ENCODE results near the gene RIPOR3. TPM values are rescaled to one million over a fixed set of nuclear protein-coding genes. Genes with fewer than 3 reads are reported as not detected.

Gene RIPOR3
- total RNA-seq, 1 donor from 2014 or later: 0.12 TPM

DNA sequence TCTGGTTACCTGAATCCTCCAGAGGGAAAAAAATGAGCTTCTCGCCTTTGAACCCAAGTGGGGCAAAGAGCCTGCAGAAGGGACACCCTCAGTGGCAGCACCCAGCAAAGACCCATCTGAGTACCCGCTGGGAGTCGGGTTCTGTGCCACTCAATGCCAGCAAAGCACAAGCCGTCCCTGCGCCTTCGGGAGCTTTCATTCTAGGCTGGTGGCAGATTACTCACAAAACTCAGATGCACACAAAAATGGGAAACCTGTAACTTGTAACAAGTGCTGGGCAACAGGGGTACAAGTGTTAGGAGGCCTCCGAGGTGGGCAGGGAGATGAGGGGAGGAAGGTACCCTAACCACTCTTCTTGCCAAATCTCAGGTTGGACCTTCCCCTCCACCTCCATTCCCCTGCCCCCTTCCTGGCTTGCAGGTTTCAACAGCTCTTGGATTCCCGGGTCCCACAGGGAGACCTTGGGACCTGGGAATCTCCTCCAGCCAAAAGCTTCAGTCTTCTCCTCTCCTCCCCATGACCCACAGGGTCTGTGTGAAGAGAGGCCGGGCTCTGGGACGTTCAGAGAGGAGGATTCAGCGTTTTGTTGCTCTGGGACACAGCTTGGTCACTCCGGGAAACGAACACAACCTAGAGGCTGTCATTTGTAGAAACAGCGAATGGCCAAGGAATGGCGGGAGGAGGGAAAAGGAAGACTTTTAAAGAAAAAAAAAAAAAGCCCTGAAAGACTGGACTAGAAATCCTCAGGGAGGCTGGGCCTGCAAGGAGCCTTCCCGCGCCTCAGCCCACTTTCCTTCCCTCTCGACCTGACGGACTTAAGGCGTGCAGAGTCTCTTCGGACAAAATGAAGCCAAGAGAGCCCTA is 38.8 kb upstream of the RIPOR3 start:
- H3K9me3 Mint-ChIP-seq (ENCODE audit: low read depth): no peaks in the 10 kb centered on the region
- no peaks in the 10 kb centered on the region for H3K27me3 Mint-ChIP-seq (ENCODE audit: low read depth)
- TF ChIP-seq, protein P1, sequence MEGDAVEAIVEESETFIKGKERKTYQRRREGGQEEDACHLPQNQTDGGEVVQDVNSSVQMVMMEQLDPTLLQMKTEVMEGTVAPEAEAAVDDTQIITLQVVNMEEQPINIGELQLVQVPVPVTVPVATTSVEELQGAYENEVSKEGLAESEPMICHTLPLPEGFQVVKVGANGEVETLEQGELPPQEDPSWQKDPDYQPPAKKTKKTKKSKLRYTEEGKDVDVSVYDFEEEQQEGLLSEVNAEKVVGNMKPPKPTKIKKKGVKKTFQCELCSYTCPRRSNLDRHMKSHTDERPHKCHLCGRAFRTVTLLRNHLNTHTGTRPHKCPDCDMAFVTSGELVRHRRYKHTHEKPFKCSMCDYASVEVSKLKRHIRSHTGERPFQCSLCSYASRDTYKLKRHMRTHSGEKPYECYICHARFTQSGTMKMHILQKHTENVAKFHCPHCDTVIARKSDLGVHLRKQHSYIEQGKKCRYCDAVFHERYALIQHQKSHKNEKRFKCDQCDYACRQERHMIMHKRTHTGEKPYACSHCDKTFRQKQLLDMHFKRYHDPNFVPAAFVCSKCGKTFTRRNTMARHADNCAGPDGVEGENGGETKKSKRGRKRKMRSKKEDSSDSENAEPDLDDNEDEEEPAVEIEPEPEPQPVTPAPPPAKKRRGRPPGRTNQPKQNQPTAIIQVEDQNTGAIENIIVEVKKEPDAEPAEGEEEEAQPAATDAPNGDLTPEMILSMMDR (IDR thresholded peaks at IDR 0.05): no peak
- DNase-seq (ENCODE audit: low spot score): no peak
- H3K27ac Mint-ChIP-seq (ENCODE audit: unreplicated experiment): peak overlapping the region; percentile 79
- H3K36me3 Mint-ChIP-seq (ENCODE audit: low read depth): no peaks in the 10 kb centered on the region
- peak overlapping the region; percentile 79 for H3K4me3 Mint-ChIP-seq (ENCODE audit: unreplicated experiment)
- H3K4me1 Mint-ChIP-seq (ENCODE audit: low read depth): peaks cover 12% of the 10 kb centered on the region

DNA sequence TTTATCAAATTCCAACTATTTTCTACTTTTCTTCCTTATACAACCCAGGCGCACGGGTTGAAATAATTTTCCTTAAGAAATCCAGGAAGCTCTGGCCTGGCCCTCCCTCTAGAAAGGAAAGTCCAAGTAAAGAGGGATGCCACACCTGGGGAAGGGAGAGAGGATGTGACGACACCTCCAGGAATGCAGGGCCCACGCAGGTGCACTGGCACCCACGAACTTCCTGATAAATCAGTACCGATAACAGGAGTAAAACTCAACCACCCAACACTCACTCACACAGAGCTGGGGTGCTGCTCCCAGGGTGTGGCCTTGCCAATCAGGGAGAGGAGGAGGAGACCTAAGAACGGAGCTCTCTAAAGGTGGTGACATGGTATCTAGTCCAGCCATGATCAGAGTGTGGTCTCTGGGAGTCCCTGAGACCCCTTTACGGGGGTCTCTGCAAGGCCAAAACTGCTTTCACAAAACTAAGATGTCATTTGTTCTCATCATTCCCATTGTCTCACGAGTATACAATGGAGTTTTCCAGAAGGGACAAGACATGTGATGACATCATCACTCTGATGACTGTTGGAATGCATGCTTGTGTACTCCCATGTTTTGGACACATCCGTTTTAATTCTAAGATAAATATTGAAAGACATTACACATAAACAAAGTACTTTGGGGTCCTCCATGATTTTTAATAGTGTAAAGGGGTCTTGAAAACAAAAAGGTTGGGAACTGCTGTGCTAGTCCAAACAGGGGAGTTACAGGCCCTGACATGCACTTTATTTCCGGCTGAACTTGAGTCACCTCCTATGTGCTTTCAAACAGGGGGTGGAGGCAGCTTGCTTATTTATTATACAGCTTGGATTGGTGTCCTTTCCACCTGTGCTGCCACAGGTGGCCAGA is 37.9 kb upstream of the RIPOR3 start:
- no peak overlapping the region for H3K27ac Mint-ChIP-seq (ENCODE audit: unreplicated experiment)

DNA sequence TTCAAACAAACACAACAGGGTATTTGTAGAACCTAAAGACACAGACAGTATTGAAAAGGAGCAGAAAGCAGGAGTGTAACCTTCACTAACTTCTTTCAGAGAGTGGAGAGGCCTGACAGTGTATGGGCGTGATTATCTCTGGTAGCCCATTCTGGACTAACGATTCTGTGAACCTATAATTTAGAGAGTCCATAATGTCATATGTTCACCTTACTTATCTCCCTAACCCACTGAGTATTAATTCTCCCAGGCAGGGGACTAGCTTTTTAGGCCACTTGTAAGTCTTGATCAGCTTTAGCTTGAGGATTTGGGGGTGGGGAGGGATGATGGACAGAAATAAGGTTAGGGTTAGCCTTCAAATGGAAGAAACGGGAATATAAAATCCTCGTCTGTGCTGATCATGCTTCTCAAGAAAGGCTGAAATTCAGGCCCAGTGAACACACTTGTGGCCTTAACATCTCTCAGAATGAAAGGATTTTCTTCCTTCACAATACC is 37.2 kb upstream of the RIPOR3 start:
- Mint-ChIP-seq H3K9me3 (ENCODE audit: low read depth) (no peaks in the 10 kb centered on the region), H3K27ac (ENCODE audit: unreplicated experiment) (no peak overlapping the region), H3K4me1 (ENCODE audit: low read depth) (peaks cover 12% of the 10 kb centered on the region), H3K4me3 (ENCODE audit: unreplicated experiment) (no peak overlapping the region), H3K36me3 (ENCODE audit: low read depth) (no peaks in the 10 kb centered on the region), H3K27me3 (ENCODE audit: low read depth) (no peaks in the 10 kb centered on the region)
- no peak for DNase-seq (ENCODE audit: low spot score)
- TF ChIP-seq, protein P1 (IDR thresholded peaks at IDR 0.05): no peak

More for the DNA sequence above, 37.9 kb upstream of the RIPOR3 start:
- Mint-ChIP-seq H3K9me3 (ENCODE audit: low read depth) (no peaks in the 10 kb centered on the region), H3K27me3 (ENCODE audit: low read depth) (no peaks in the 10 kb centered on the region), H3K4me3 (ENCODE audit: unreplicated experiment) (no peak overlapping the region), H3K4me1 (ENCODE audit: low read depth) (peaks cover 12% of the 10 kb centered on the region), H3K36me3 (ENCODE audit: low read depth) (no peaks in the 10 kb centered on the region)
- no peak for DNase-seq (ENCODE audit: low spot score)
- TF ChIP-seq, protein P1 (IDR thresholded peaks at IDR 0.05): no peak

DNA sequence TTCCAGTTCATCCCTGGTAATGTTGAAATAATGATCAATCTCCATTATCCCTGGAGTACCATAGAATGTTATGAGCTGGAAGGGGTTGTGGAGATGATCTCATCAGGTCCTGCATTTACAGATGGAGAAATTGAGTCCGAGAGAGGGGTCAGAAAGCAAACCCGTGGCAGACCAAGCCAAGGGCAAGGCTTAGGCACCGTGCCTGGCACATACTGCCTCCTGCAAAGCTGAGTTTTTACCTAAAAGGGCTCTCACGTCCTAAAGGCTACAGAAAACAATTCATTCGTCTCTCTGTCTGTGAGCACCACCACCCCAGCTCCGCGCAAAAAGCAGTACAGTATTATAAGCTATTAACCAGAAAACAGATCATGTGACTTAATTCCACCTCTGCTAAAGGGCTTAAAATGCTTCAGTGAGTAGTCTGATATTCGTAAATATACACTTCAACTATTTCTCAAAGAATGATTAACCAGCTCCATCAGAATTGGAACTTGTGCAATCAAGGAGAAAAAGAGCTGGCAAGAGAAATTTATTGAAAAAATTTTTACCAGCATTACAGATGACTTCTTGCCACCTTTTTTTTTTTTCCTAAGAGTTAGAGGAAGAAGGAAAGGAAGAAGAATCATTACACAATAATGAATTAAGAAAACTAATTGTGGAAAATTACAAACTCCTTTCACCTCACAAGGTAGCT is 36.6 kb upstream of the RIPOR3 start:
- no peaks in the 10 kb centered on the region for H3K36me3 Mint-ChIP-seq (ENCODE audit: low read depth)
- TF ChIP-seq, protein P1 (IDR thresholded peaks at IDR 0.05): no peak
- no peaks in the 10 kb centered on the region for H3K9me3 Mint-ChIP-seq (ENCODE audit: low read depth)
- H3K4me1 Mint-ChIP-seq (ENCODE audit: low read depth): peaks cover 12% of the 10 kb centered on the region
- H3K27ac Mint-ChIP-seq (ENCODE audit: unreplicated experiment): no peak overlapping the region
- DNase-seq (ENCODE audit: low spot score): no peak
- no peak overlapping the region for H3K4me3 Mint-ChIP-seq (ENCODE audit: unreplicated experiment)
- no peaks in the 10 kb centered on the region for H3K27me3 Mint-ChIP-seq (ENCODE audit: low read depth)
